ENCODE results near the gene GLB1L2.

The GLB1L2 gene

DNA sequence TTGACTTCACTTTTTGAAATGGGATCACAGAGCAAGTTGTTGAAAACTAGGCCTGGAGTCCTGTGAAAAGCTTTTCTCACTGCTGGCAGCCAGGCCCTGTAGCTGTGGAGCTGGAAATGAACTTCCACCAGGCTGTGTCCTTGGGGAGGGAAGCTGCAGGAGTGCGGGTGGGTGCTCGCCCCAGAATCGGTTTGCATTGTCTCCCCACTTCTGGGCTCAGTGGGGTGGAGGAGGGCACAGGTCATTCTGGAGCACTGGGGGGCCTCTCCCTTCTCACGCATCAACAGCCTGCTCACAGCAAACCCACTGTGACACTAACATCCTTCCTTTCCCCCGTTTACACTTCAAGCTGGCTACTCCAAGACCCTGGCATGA is 15.2 kb downstream of the GLB1L2 start:
- no peak for DNase-seq

DNA sequence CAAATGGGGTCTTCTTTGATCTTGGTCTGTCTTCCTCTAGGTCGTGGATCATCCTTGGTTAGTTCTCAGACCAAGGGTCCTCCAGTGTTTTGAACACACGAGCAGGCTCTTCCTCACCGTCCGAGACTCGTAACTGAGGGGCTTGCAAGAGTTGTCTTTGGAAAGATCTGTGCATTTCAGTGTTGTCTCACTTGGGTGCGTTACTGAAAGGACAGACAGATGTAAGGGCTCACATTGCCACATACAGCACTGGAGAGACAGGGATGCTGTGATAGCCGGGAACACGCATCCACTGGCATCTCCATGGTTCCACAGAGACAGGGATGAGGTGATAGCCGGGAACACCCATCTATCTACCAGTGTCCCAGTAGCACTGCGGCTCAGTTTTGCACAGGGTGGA is 15.7 kb downstream of the GLB1L2 start:
- no peak for DNase-seq

DNA sequence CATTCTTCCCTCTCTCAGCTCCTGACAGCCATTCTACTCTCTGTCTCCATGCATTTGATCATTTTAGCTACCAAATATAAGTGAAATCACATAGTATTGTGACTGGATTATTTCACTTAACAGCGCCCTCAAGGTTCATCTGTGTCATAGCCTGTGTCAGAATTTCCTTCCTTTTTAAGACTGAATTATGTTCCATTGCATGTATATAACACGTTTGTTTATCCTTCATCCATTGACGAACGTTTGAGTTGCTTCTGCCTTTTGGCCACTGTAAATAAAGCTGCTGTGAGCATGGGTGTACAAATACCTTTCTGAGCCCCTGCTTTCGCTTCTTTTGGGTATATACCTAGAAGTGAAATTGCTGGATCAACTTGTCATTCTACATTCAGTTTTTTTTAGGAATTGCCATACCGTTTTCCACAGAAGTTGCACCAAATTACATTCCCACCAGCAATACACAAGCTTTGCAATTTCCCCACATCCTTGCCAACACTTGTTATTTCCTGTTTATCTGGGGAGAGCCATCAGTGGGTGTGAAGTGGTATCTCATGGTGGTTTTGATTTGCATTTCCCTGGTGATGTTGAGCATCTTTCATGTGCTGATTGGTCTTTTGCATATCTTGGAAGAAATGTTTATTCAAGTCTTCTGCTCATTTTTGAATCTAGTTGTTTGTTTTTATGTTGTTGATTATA is 17.5 kb downstream of the GLB1L2 start:
- DNase-seq = no peak

DNA sequence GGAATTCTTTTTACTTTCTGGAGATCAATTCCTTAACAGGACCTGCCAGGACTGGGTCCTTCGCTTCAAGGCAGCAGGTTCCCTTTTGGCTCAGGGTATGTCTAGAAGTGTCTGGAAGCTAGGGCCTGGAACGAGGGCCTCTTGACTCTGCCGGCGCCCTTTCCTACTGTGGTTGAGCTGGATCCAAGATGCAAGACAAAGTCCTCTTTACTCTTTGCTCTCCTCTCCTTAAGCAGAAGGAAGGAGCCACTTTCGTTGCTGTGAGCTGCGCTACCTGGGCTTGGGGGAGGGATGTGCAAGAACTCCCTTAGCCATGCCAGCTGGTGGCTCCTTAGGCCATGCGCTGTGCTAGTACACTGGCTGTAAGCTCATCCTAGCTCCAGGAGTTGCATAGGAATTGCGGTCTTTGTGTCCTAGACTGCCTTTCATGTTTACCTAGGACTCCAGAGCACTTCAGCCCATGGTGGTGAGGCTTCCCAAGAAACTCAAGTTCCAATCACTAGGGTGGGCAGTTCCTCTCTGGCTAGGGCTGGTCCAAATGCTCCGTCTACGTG is 18.1 kb downstream of the GLB1L2 start:
- DNase-seq = no peak

DNA sequence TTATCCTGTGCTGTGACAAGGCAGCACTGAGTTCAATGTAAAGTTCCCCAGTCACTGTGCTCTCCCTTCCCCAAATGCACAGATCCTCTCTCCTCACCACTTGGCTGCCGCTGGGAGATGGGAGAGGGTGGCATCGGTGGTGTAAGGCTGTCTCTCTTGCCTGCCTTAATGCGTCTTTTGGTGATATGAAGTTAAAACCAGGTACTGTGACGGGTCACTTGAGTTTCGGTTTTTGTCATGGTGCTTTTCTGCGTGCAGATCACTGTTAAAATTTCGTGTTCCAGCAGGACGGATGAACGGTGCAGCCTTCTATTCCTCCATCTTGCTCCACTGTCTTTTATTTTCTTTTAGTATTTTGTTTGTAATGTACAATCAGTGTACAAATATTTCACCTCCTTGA is 18.6 kb downstream of the GLB1L2 start:
- DNase-seq = no peak

DNA sequence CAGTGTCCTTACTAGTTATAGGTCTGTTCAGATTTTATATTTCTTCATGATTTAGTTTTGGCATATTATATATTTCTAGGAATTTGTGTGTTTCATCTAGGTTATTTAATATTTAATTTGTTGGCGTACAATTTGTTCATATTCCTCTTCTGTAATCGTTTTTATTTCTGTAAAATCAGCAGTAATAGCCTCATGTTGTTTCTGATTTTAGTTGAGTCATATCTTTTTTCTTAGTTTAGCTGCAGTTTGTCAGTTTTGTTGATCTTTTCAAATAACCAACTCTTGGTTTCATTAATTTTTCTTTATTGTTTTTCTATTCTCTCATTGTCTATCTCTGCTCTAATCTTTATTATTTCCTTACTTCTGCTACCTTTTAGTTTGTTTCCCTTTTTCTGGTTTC is 20.3 kb downstream of the GLB1L2 start:
- no peak for DNase-seq

DNA sequence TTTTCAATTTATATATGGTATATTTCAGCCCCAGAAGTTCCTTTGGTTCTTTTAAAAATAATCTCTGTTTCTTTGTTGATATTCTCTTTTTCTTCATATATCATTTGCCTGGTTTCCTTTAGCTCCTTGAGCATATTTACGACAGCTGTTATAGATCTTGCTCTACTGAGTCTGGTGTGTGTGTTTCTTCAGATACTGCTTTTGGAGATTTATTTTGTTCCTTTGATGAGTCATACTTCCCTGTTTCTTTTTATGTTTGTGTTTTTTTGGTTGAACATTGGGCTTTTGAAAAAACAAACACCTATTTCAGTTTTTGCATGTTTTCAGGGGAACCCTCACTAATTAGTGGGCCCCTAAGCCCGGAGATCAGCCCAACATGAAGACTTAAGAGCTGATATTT is 23.3 kb downstream of the GLB1L2 start:
- no peak for DNase-seq

DNA sequence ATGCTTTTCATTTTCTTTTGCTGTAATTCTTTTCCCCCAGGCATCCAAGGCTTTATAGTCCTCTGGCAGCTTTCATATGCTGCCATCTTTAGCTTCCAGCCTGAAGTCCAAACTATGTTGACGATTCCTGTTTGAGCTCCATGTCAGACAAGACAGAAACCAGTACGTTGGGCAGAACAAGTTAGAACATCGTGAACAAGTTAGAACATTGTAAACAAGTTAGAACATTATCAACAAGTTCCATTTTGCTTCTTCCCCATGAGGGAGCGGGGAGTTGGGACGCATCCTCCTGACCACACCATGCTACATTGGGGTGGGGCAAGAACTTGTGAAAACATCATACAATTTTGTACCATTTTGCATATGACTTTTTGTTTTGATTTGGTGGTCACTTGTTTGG is 23.9 kb downstream of the GLB1L2 start:
- no peak for DNase-seq

DNA sequence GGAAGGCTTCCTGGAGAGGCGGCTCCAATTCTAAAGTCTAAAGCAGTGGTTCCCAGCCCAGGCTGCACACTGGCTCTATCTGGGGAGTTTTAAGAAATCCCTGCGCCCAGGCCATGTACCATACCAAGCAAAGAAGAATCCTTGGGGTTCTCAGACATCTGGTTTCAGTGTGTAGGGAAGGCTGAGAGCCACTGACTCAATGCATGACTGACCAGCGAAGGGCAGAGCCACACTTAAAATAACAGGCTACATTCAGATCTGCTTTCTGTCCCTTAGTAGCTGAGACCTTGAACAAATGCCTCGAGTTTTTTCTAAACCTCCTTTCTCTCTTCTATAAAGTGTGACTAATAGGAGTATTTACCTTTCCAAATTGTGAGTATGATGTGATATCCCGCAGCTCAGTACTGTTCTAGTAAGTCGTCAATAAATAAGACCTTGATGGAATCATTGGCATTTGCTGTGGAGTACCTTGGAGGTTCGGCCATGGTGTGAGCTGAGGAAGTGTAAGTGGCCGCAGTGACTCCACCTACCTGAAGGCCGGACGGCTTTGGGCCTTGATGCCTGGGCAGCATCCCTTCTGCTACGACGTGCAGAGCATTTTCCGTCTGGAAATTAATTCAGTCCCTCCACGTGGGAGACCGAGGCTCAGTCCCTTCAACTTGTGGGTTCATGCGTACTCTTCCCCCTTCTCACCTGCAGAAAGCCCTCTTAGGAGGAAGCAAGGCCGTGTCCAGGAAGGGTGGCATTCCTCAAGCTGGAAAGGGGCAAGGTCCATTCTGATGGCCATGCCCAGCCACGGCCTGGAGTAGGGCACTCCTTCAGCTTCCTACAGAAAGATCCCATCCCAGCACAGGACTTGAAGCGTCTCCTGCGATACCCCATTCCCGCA is 25.1 kb downstream of the GLB1L2 start:
- DNase-seq = no peak

DNA sequence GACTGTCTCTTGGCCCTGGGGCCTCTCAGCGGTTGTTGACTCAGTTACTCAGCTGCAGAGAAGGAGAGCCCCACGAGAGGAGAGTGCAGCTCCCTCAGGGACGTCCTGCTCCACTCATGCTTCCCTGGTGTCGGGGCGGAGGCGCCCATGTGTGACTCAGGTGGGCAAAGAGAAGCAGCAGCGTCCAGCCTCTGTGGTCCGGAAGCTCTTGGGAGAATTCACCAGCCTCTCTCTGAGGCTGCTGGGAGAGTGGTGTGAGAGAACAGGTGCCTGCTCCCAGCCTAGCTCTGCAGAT is 25.7 kb downstream of the GLB1L2 start:
- no peak for DNase-seq

DNA sequence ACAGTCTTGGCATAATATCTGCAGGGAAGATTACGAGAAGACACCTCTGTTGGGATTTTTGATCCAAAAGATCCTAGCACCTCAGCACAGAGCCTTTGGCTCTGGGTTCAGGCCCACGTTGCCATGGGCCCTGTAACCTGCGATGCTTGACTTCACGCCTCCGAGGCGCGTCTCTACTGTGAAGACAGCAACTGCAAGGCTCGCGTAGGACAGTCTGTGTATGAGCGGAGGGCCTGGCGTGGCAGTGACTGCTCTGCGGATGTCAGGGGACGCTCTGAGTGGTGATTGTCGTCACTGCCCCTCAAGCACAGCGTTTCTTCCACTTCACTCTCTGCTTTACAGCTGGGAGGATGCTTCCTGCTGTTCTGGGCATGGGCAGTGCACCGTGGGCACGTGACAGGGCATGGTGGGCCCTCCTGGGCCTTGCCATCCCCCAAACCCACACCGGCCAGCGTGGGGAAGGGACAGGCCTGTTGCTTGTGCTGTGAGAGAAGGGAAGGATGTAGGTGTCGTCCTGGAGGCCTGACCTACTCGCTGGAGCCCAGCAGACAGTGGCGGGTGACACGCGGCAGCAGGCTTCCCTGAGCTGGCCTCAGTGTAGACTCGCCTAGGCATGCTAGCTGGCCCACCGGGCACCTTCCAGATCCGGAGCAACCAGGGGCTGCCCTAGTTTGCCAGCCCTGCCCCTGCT is 26.5 kb downstream of the GLB1L2 start:
- DNase-seq = no peak

DNA sequence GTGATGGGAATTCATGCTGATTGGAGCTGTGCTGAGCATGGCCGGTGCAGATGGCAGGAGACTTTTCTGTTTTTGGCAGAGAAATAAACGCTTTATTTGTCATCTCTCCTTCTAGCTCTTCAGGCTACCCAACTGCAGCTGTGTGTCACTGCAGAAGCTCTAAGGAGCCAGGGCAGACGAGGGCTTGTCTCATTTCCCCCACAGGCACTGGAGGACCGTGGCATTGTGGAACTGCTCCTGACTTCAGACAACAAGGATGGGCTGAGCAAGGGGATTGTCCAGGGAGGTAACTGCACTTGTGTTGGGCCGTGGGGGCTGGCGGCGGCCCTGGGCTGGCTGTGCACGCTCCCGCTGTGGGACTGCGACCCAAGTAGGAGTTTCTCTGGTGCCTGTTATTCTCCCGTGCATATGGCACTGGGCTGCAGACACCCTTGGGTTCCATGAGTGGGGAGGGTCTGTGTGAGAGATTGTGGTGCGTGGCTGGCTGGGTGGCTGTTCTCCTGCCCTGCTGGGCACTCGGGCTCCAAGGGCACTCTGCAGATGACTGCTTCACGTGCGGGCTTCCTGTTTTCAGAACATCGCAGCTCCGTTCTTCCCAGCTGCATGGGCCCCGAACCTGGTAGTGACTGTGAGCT is 27.2 kb downstream of the GLB1L2 start:
- DNase-seq = no peak

DNA sequence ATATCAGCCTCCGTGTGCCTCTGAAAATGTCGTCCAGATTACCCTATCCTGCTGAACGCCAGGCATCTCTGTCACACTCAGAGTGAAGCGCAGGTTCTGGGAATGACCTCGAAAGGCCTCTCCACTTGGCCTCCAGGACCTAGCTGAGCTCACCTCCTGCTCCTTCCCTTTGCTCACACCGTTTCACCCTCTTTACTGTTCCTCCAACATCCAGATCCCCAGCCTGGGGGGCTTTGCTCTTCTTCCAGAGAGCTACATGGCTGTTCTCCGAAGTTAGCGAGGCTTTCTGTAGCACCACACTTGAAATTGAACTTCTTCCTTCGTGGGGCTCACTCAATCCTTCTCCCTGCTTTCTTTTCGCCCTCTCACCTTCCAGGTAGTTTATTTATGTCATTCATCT is 27.9 kb downstream of the GLB1L2 start:
- no peak for DNase-seq

DNA sequence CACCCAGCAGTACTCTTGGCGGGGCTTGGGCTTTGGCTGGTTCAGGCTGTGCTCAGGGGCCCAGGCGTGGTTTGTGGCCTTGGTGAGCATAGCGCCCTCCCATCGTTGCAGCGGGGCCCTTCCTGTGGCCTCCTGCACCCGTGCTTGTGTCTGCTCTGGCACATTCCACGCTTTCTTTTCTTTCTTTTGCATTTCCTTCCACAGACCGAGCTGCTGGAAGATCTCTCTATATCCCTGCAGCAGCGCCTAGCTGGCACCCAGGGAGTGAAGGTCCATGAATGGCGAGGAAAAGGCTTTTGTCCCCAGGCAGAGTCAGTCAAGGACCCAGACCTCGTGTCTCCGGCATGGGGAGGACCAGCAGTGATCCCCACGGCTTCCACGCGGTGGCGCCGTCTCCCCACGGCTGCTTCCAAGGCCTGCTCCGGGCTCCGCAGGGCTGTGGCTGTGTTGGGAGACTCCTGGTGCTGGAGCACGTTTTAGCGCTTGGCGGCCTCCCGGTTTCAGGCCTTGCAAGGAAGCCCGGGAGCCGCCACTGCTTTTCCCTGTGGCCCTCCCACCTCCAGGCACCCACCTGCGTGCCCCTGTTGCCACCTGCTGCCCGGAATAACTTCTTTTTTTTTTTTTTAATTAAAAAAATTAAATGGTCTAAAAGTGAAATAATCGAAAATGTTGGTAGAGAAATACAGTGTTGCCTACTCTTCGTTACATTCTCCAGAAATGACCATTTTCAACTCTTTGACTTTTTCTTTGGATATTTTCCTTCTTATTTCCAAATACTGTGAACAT is 28.5 kb downstream of the GLB1L2 start:
- DNase-seq = peak in 56 of 58 donors; percentile 23 to 92 (median 77)

DNA sequence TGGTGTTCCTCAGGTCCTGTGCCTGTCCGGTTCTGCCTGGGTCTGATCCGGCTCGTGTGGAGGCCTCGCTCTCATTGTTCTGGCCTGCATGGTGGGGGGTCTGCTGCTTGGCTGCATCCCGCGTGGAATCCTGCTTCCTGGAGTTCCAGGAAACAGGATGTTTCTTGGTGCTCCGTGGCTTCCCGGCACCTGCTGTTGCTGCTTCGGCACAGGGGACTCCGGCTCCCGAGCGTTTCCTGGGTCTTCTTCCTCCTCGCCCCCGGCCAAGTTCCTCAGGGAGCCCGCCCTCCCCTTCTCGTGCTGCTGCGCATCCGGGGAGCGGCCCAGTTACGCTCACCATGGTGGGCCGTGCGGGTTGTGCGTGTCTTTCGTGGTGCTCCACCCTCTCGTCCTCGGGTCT is 29.9 kb downstream of the GLB1L2 start:
- DNase-seq = no peak

DNA sequence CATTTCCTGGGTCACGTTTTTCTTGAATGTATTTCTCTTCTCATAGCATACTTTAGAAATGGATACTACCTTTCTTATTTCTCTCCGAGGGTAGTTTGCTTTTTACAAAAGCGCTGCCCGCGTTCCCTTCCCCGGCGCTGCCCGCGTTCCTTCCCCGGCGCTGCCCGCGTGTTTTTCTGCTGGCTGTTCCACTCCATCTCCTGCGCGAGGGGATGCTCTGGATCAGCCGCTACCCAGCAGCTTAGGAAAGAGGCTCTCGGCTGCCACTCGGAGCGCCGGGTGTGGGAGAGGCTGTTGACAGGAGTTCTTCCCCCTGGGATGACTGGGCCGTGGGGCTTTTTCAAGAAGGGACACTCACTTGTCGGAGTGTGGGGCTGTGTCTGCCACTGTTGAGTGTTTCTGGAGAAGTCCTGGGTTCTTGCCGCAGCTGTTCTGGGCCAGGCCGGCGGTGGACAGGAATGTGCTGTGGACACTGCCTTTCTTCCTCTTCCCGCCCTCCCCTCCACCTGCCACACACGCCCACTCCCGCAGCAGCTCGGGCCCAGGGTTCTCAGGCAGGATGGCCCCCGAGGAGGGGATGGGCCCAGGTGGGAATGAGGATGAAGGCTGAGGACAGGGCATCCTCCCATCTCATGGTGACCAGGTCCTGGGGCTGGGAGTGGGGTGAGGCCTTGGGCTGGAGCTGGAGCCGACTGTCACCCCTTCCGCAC is 30.6 kb downstream of the GLB1L2 start:
- no peak for DNase-seq

DNA sequence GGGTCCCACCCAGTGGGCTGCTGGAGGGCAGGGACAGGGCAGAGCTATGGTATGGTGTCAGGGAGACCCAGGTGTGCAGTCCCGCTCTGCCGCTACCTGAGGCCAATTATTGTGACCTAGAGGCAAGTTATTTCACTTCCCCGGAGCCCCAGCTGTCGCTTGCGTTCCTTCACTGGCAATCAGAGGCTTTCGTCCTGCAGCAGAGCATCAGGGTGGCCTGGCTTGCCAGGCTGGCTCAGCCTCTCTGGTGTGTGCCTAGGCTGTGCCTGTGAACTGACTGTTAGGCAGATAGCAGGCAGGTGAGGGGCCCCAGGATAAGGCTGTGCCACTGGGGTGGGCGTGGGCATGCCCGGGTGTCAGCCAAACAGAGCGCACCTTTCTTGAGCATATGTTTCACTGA is 31.4 kb downstream of the GLB1L2 start:
- no peak for DNase-seq

DNA sequence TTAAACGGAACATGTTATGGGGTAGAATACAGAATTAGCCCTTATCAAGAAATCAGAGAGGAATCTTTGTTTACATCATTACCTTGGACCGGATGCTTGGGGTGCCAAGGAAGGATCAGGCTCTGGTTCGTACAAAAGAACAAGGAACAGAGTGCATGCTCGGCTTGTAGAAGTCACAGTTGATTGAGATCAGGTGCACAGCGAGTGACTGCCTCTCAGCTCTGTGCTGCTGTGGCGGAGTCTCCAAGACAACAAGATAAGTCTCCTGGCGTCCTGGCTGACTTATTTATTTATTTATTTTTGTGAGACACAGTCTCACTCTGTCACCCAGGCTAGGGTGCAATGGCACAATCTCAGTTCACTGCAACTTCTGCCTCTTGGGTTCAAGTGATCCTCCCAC is 31.8 kb downstream of the GLB1L2 start:
- DNase-seq = no peak

DNA sequence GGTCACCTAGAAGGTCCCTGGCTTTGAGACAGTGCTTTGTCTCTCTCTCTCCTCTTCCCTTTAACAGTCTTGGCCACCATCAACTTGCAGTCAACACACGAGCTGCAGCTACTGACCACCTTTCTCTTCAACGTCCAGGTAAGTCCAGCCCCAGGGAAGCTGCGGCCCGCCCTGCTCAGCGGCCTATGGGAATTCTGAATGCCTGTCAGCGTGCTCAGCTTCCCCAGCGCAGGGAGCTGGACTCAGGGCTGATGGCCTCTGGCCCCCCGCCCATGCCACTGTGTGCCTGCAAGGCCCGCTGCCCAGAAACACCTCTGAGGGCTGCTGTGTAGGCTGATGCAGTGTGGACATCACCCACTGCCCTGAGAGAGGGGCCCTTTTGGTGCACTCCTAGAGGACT is 32.5 kb downstream of the GLB1L2 start:
- no peak for DNase-seq

Measured in anterior cingulate cortex (tissue), 58 donors.